ENCODE results near the gene SCAANT1.

Gene SCAANT1

GRCh38 chr3:63933459-63933858 lies 21.3 kb upstream of the SCAANT1 start:
- DNase-seq: no peak

- no peak for DNase-seq
These were observed 20.5 kb upstream of the SCAANT1 start for GRCh38 chr3:63932509-63933212.

GRCh38 chr3:63931290-63931689 lies 19.1 kb upstream of the SCAANT1 start:
- no peak for DNase-seq

- DNase-seq: no peak
These were observed 15.5 kb upstream of the SCAANT1 start for GRCh38 chr3:63927422-63928280.

- no peak for DNase-seq
These were observed 14.1 kb upstream of the SCAANT1 start for GRCh38 chr3:63926309-63926708.

GRCh38 chr3:63922491-63923199 lies 10.5 kb upstream of the SCAANT1 start:
- no peak for DNase-seq

GRCh38 chr3:63921741-63922482 lies 9.7 kb upstream of the SCAANT1 start:
- peak; percentile 31 for DNase-seq

- no peak for DNase-seq
These were observed 7.8 kb upstream of the SCAANT1 start for GRCh38 chr3:63920001-63920400.

GRCh38 chr3:63918321-63918720 lies 6.1 kb upstream of the SCAANT1 start:
- DNase-seq: peak; percentile 52

- DNase-seq: no peak
These were observed 2.1 kb upstream of the SCAANT1 start for GRCh38 chr3:63914312-63914711.

- no peak for DNase-seq
These were observed 795 bp upstream of the SCAANT1 start for GRCh38 chr3:63912768-63913588.

GRCh38 chr3:63911509-63911872 lies 692 bp downstream of the SCAANT1 start:
- DNase-seq: no peak

GRCh38 chr3:63910891-63911290 lies 1.3 kb downstream of the SCAANT1 start:
- no peak for DNase-seq

GRCh38 chr3:63910001-63910400 lies 2.2 kb downstream of the SCAANT1 start:
- no peak for DNase-seq

GRCh38 chr3:63909431-63909830 lies 2.8 kb downstream of the SCAANT1 start:
- no peak for DNase-seq

- DNase-seq: no peak
These were observed 3.4 kb downstream of the SCAANT1 start for GRCh38 chr3:63908776-63909175.

GRCh38 chr3:63908081-63908736 lies 4.0 kb downstream of the SCAANT1 start:
- peak; percentile 22 for DNase-seq

GRCh38 chr3:63905731-63906620 lies 6.2 kb downstream of the SCAANT1 start:
- DNase-seq: no peak

- no peak for DNase-seq
These were observed 11.7 kb downstream of the SCAANT1 start for GRCh38 chr3:63900459-63900858.

- no peak for DNase-seq
These were observed 12.2 kb downstream of the SCAANT1 start for GRCh38 chr3:63900010-63900409.

All from kidney glomerular epithelial cell (primary cell).